ENCODE results near the gene WWP2. TPM values are rescaled to one million over a fixed set of nuclear protein-coding genes. Genes with fewer than 3 reads are reported as not detected.
"Not testable (repeated sequence)": the region's sequence is repeated elsewhere in the genome, so short reads cannot be mapped to it uniquely, and the experiment has no call there.

The WWP2 gene
- total RNA-seq, 1 experiment from 2014 or later = 27.4 TPM

GRCh38 chr16:69943241-69944036 lies 181.3 kb downstream of the WWP2 start:
- peaks cover 35% of the 10 kb centered on the region for H3K36me3 ChIP-seq
- not testable (repeated sequence) for H3K27ac ChIP-seq; DNase-seq (ENCODE audit: low read depth in 1 of 2, low spot score in 2 of 2); H3K27me3 ChIP-seq (replicated peaks); H3K4me1 ChIP-seq (replicated peaks); H3K4me3 ChIP-seq; H3K9me3 ChIP-seq (replicated peaks)

- DNase-seq (ENCODE audit: low read depth in 1 of 2, low spot score in 2 of 2); H3K9me3 ChIP-seq (replicated peaks); H3K4me1 ChIP-seq (replicated peaks); H3K27ac ChIP-seq; H3K27me3 ChIP-seq (replicated peaks); H3K36me3 ChIP-seq; H3K4me3 ChIP-seq: not testable (repeated sequence)
These were observed 188.3 kb downstream of the WWP2 start for GRCh38 chr16:69950411-69950810.

- not testable (repeated sequence) for H3K4me1 ChIP-seq (replicated peaks); H3K36me3 ChIP-seq; DNase-seq (ENCODE audit: low read depth in 1 of 2, low spot score in 2 of 2); H3K27me3 ChIP-seq (replicated peaks); H3K9me3 ChIP-seq (replicated peaks); H3K4me3 ChIP-seq; H3K27ac ChIP-seq
These were observed 189.0 kb downstream of the WWP2 start, which contains the start of gene CLEC18A for GRCh38 chr16:69951017-69951671. TSS of gene CLEC18A (plus strand) at chr16:69951334. CDS start at chr16:69951367, 33 bp downstream.

- H3K4me3 ChIP-seq; H3K36me3 ChIP-seq; H3K4me1 ChIP-seq (replicated peaks); DNase-seq (ENCODE audit: low read depth in 1 of 2, low spot score in 2 of 2); H3K9me3 ChIP-seq (replicated peaks); H3K27ac ChIP-seq; H3K27me3 ChIP-seq (replicated peaks): not testable (repeated sequence)
These were observed 189.5 kb downstream of the WWP2 start for GRCh38 chr16:69951672-69952031.

- H3K9me3 ChIP-seq (replicated peaks); H3K27ac ChIP-seq; DNase-seq (ENCODE audit: low read depth in 1 of 2, low spot score in 2 of 2); H3K27me3 ChIP-seq (replicated peaks); H3K4me3 ChIP-seq; H3K36me3 ChIP-seq; H3K4me1 ChIP-seq (replicated peaks): not testable (repeated sequence)
These were observed 190.0 kb downstream of the WWP2 start for GRCh38 chr16:69952116-69952515.

- H3K4me1 ChIP-seq (replicated peaks); H3K9me3 ChIP-seq (replicated peaks); H3K36me3 ChIP-seq; DNase-seq (ENCODE audit: low read depth in 1 of 2, low spot score in 2 of 2); H3K27ac ChIP-seq; H3K4me3 ChIP-seq; H3K27me3 ChIP-seq (replicated peaks): not testable (repeated sequence)
These were observed 190.6 kb downstream of the WWP2 start for GRCh38 chr16:69952572-69953355.

- H3K9me3 ChIP-seq (replicated peaks); H3K4me3 ChIP-seq; H3K27ac ChIP-seq: not testable (repeated sequence)
These were observed 192.1 kb downstream of the WWP2 start for GRCh38 chr16:69954241-69954640.

GRCh38 chr16:69963312-69963711 lies 201.2 kb downstream of the WWP2 start:
- H3K27ac ChIP-seq; H3K9me3 ChIP-seq (replicated peaks); H3K4me3 ChIP-seq; H3K27me3 ChIP-seq (replicated peaks); H3K4me1 ChIP-seq (replicated peaks); DNase-seq (ENCODE audit: low read depth in 1 of 2, low spot score in 2 of 2); H3K36me3 ChIP-seq: not testable (repeated sequence)

More at GRCh38 chr16:69954241-69954640, 192.1 kb downstream of the WWP2 start:
- not testable (repeated sequence) for DNase-seq (ENCODE audit: low read depth in 1 of 2, low spot score in 2 of 2); H3K36me3 ChIP-seq; H3K4me1 ChIP-seq (replicated peaks); H3K27me3 ChIP-seq (replicated peaks)

GRCh38 chr16:69964960-69965660 lies 203.0 kb downstream of the WWP2 start:
- not testable (repeated sequence) for H3K4me3 ChIP-seq; H3K27ac ChIP-seq; DNase-seq (ENCODE audit: low read depth in 1 of 2, low spot score in 2 of 2); H3K4me1 ChIP-seq (replicated peaks); H3K27me3 ChIP-seq (replicated peaks); H3K36me3 ChIP-seq; H3K9me3 ChIP-seq (replicated peaks)

- H3K4me1 ChIP-seq (replicated peaks); DNase-seq (ENCODE audit: low read depth in 1 of 2, low spot score in 2 of 2); H3K4me3 ChIP-seq; H3K9me3 ChIP-seq (replicated peaks); H3K36me3 ChIP-seq; H3K27ac ChIP-seq; H3K27me3 ChIP-seq (replicated peaks): not testable (repeated sequence)
These were observed 203.5 kb downstream of the WWP2 start for GRCh38 chr16:69965661-69966054.

- H3K9me3 ChIP-seq (replicated peaks); H3K27me3 ChIP-seq (replicated peaks); H3K4me3 ChIP-seq; H3K36me3 ChIP-seq; DNase-seq (ENCODE audit: low read depth in 1 of 2, low spot score in 2 of 2); H3K4me1 ChIP-seq (replicated peaks); H3K27ac ChIP-seq: not testable (repeated sequence)
These were observed 205.6 kb downstream of the WWP2 start for GRCh38 chr16:69967688-69968087.

GRCh38 chr16:69968125-69968524 lies 206.0 kb downstream of the WWP2 start:
- H3K4me3 ChIP-seq; DNase-seq (ENCODE audit: low read depth in 1 of 2, low spot score in 2 of 2); H3K9me3 ChIP-seq (replicated peaks); H3K27me3 ChIP-seq (replicated peaks); H3K4me1 ChIP-seq (replicated peaks); H3K27ac ChIP-seq; H3K36me3 ChIP-seq: not testable (repeated sequence)

GRCh38 chr16:69969657-69970056 lies 207.5 kb downstream of the WWP2 start:
- H3K4me1 ChIP-seq (replicated peaks); H3K4me3 ChIP-seq; DNase-seq (ENCODE audit: low read depth in 1 of 2, low spot score in 2 of 2); H3K27ac ChIP-seq; H3K36me3 ChIP-seq; H3K9me3 ChIP-seq (replicated peaks); H3K27me3 ChIP-seq (replicated peaks): not testable (repeated sequence)

- H3K27ac ChIP-seq; H3K4me1 ChIP-seq (replicated peaks); H3K27me3 ChIP-seq (replicated peaks); H3K9me3 ChIP-seq (replicated peaks); H3K4me3 ChIP-seq; H3K36me3 ChIP-seq; DNase-seq (ENCODE audit: low read depth in 1 of 2, low spot score in 2 of 2): not testable (repeated sequence)
These were observed 210.0 kb downstream of the WWP2 start for GRCh38 chr16:69972120-69972519.

Data from SJSA1 (cell line).